PC-3 (cell line): ENCODE data around the gene S100A4.
"Not testable (repeated sequence)": the region's sequence is repeated elsewhere in the genome, so short reads cannot be mapped to it uniquely, and the experiment has no call there.

Experiments used
- CTCF ChIP-seq: fragments of 300-600 bp; sonication (generic); conservative IDR thresholded peaks from 2 replicates; pipeline ENCODE4 v1.5.1; 2017; ENCODE audit warnings: antibody characterized with exemption, low read depth, mild to moderate bottlenecking, low read length
- EZH2 ChIP-seq: fragments of 300-600 bp; sonication (generic); IDR thresholded peaks from one replicate; pipeline ENCODE4 v1.6.1; 2017; ENCODE audit warnings: antibody characterized with exemption, mild to moderate bottlenecking, low read length; ENCODE audit not compliant: unreplicated experiment
- EZH2phosphoT487 ChIP-seq: fragments of 300-600 bp; sonication (generic); IDR thresholded peaks from 2 replicates; pipeline ENCODE4 v1.6.1; 2018; ENCODE audit warnings: mild to moderate bottlenecking, antibody characterized with exemption, low read length, borderline replicate concordance

- TF ChIP-seq CTCF, EZH2, EZH2phosphoT487: not testable (repeated sequence)
Observed at GRCh38 chr1:153520137-153520691, 25.4 kb downstream of the S100A4 start.
